HG03196 (cell line): ENCODE measurements around the gene TRIM31.
"Not testable (repeated sequence)": the region's sequence is repeated elsewhere in the genome, so short reads cannot be mapped to it uniquely, and the experiment has no call there.

Experiments
- ATAC-seq: cut with Tn5 transposase; IDR thresholded peaks from one replicate; pipeline ENCODE4 v1.9.1; 2021; ENCODE audit not compliant: unreplicated experiment

TRIM31 gene

GRCh38 chr6:30118691-30119090, 5.8 kb upstream of the TRIM31 start:
- not testable (repeated sequence) for ATAC-seq

DNA sequence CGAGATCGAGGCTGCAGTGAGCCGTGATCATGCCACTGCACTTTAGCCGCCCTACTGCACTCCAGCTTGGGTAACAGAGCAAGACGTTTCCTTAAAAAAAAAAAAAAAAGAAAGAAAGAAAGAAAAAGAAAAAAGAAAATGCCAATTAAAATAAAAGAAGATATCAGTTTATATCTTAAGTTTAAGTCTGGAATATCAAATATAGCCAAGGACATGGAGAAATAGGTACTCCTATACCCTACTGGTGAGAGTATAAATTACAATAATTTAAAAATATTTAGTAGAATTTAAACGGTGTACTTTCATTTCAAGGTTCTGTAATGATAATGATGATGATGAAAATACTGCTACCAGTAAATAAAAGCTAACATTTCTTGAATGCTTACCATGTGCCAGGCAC, 3.8 kb upstream of the TRIM31 start:
- no peak for ATAC-seq

GRCh38 chr6:30113841-30114240, 951 bp upstream of the TRIM31 start:
- ATAC-seq: no peak

GRCh38 chr6:30112402-30112994, 392 bp downstream of the TRIM31 start:
- no peak for ATAC-seq

DNA sequence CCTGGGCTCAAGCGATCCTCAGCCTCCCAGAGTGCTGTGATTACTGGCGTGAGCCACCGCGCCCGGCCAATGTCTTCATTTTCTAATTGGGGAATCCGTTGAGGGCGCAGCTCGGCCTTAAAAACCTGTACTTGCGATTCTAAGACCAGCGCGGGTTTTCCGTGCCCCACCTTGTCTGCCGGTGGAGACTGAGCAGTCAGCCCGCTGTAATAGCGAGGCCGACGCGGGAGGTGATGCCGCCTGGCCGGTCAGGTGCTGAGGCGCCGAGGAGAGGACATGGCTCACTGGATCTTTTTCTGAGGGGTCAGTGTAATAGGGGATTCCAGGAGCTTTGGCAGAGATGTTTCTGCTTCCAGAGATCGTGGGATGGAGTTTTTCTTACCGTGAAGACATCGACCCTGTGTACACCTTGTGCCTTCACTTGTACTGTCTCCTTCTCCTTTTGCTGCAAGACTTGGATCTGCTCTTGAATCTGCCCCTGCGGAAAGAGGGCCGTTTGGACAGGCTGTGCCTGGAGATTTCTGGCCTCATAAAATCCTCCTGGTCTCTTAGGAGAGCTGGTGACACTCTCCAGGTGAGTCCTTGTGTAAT, 1.5 kb downstream of the TRIM31 start:
- no peak for ATAC-seq

DNA sequence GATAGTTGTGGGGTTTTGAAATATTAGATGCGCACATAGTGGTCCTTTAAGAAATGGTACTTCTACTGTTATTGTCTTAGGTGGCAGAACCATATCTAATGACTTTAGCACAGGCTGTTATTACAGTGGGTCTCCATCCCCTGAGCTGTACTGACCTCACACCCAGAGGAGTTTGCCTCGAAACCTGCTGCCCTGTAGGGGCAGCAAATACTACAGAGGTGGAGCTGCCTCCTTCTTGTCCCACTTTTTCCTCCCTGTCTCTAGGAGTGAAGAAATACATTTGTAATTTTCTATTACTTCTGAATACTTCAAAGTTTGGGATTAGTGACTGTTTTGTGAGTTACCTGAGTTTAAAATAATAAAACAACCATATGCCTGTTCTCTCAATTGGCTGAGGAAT, 8.2 kb downstream of the TRIM31 start:
- no peak for ATAC-seq

DNA sequence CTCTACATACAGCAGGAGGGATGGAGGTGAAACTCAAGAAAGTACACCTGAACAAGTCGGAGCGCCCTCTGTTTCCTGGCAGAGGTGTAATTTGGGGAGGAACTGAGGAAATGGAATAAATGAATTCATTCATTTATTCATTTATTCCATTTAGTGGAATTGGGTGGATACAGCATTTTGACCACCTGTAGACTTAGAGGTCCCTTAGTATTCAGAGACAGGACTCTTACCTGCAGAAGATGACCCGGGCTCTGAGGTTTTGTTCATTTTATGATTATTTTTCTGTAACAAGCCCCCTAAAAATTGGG, 9.1 kb downstream of the TRIM31 start:
- no peak for ATAC-seq

DNA sequence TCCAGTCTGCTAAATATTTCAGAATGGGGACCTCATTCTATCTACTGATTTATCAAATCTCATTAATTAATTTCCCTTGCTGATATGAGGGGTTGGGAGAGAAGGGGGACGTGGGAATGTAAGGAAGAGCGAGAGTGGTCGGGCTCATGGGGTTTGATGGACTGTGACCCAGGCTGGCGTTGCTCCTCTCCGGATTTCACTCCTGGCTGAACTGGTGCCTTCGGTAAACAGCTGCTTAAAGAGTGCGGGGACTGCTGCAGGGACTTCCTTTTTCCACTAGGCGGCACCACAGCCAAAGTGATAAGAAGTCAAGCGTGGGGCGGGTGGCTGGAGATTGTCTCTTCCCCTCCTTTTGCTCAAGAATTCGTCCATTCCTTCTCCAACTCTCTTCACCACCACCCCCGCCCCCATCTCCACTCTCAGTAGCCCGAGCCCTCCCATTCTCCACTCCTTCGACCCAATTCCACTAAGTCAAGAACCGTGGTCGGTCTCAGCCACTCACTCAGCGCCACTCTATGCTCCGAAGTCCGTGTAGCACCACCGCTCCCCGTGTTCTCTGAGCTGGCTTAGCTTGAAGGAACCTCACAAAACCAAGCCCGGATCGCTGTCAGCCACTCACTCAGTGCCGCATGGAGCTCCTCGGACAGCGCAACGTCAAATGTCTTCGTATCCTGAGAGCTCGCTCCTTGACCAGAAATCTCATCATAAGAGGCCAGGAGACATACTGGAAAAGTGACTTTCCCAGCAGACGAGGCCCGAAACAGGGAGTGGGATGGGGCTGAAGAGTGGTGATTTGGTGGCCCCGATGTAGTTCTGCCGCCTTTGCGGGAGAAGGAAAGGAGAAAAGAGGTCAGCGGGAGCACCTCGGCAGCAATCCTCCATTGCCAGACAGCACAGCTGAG, 9.7 kb downstream of the TRIM31 start:
- no peak for ATAC-seq

GRCh38 chr6:30102414-30102969, 10.4 kb downstream of the TRIM31 start:
- ATAC-seq: no peak

DNA sequence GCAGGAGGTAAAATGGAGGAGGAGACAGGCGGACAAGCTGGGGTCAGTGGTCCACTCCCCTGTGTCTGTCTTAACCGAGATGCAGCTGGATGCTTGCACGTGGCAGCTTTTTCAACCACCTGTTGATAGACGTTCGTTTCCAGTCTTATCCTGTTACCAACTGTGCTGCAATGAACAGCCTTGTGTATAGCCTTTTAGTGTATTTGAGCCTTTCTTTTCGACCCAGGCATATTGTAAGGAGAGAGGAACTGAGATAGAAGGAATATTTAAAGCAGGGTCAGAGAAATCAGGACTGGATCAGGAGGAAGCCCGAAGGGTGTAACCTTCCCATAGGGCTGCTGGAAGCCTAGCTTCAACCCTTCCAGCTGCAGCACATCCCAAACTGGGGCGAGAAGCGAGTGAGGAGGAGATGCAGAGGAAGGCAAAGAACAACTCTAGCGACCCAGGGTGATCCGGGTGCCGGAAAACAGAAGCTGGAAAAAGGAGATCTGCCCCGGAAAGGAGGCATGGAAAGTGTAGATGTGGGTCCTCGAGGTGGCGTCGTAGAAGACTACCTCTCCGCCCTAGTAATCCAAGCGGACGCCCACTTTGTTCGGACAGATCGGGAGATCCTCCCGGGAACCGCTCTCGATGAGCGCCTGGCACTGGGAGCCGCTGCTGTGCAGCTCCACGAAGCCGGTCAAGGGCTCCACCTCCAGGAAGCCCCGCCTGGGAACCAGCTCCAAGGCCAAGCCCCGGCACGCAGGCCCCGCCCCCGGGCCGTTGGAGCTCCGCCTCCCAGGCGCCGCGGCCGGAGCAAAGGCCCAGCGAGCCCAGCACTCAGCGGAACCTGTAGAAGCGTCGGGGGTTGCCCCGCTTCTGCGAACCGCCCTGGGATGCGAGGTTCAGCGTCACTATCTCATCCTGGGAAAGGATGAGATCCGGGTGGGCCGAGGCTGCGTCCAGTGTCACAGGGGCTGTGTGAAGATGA, 11.2 kb downstream of the TRIM31 start:
- peak; percentile 58 for ATAC-seq

- ATAC-seq: no peak
Measured at GRCh38 chr6:30100585-30101443, 12.1 kb downstream of the TRIM31 start.

- ATAC-seq: no peak
Measured at GRCh38 chr6:30100154-30100553, 12.7 kb downstream of the TRIM31 start.

- no peak for ATAC-seq
Measured at GRCh38 chr6:30097902-30098768, 14.8 kb downstream of the TRIM31 start.

- no peak for ATAC-seq
Measured at GRCh38 chr6:30096829-30097228, 16.1 kb downstream of the TRIM31 start.

DNA sequence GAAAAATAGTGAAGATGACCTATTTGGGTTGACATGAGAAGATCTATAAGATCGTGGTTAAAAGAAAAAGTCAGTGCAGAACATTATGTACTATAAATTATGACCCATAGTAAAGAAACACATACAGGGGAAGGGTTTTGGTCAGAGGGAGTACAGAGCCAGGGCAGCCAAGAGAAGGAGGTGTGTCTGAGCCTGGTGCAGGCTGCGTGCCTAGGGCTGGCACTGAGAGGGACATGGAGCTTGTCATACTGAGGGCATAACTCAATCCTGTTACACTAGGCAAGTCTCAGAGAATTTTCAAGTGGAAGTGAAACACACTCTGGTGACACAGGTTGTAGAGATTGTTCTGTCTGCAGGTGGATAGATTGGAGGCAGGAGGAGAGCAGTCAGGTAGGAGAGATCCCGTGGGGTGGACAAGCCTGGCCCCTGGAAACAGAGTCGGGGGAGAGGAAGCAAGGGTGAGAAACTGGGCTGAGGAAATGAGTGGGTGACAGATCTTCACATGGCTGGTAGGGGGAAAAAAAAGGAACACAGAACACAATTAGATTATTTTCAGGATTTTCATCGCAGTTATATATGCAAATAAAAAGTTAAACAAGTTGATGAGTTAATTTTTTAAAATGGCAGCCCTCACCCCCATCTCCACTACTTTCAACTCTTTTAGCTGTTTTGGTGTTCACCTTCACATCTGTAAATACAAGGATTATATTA, 18.8 kb downstream of the TRIM31 start:
- ATAC-seq: no peak

GRCh38 chr6:30092852-30093543, 19.9 kb downstream of the TRIM31 start:
- ATAC-seq: no peak

DNA sequence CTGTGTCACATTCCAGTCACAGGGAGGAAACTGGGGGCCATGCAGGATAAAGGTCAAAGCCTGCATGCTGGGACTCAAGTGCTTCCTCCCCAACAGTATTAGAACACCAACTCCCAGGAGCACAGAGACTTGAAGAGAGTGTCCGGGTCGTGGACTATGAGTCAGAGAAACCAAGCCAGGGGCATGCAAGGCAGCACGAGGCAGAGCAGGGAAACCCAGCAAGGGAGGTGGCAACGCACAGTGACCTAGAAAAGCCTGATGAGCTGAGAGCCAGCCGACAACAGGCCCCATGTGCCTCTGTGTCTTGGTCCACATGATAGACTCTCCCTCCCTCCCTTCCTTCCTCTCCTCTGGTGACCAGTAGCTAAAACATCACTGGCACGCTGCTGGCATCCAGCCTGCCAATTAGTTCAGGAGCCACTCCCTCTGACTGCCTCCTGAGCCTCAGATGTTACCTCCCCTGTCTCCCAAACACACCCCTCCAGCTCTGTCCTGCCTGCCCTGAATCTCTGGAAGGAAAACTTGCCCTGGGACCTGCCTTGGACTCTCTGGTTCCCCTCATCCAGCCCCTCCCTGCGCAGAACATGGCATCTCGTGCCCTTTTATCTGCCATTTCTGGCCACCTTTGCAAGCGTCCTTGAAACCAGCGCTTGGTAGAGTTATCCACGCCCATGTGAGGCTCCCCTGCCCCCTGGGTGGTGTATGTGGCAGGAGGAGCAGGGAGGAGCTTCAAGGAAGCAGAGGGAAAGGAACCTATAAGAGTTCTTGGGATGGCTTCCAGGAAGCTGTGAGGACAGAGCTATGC, 21.1 kb downstream of the TRIM31 start:
- ATAC-seq: no peak
